Aortic smooth muscle cell (primary cell): Measurements from ENCODE around the gene RS1. TPM values are rescaled to one million over a fixed set of nuclear protein-coding genes. Genes with fewer than 3 reads are reported as not detected.

Experiments
- total RNA-seq: library from RNA; depleted of rRNA; stranded (reverse); fragments of >200 nt; gene quantifications from 2 replicates; pipeline ENCODE4 v1.2.3, GENCODE V29; 2014

The RS1 gene
- total RNA-seq = not detected in 2 replicates

DNA sequence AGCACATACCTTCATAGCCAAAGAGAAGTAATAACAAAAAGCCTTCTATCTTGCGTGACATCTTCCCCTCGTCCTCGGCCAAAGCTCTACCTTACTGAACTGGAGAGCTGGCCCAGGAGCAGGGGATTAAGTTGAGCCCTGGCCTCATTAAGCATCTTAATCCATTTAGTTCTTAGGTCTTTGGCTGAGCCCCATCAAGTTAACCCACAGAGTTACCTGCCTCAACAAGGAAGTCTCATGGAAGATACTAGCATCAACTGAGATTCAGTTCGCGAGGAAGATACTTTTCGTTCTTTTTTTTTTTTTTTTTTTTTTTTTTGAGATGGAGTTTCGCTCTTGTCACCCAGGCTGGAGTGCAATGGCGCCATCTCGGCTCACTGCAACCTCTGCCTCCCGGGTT, at the start of gene RS1:
TSS of gene RS1 (minus strand) at position 101 of the 400 bp plus-strand sequence. CDS start at position 61, 40 bp downstream.

DNA sequence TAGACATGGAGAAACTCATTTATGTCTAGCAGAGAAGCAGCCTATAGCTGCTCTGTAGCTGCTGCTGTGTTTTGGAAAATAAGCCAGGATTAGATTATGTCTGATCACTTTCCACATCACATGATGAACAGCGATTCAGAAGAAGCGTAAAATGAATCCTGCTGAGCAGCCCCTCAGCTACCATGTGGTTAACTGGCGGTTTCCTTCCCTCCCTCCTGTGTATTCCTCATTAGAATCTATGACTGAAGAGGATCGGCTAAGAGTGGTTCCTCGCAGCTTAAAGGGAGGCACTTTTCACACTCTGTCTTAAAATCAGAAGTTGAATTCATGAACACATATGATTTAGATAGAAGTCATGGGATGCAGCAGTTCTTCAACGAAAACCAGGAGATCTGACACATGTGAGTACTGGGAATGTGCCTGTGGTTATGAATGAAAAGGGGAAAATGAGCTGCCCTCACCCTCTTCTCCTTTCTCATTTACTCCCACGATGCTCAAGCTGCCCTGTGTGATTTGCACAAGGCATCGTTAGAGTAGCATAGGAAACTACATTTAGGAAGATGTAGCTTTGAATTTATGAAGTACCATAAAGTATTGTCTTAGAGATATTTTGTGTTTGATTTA, 35.6 kb upstream of the RS1 start, which contains the start of gene PPEF1:
TSS of gene PPEF1 (plus strand) at position 220 of the 624 bp plus-strand sequence. CDS start at position 356, 136 bp downstream.

Other genes starting within 250 kb of the RS1 start
- 1.7 and 2.8 TPM in 2 replicates for gene CDKL5, start 246.5 kb downstream of the RS1 start, total RNA-seq
- gene PPEF1, start 35.5 kb upstream of the RS1 start, total RNA-seq = under 0.01 TPM in 1 of 2 replicates, not detected in the other